ENCODE measurements around the gene ARID1A.

ARID1A gene

DNA sequence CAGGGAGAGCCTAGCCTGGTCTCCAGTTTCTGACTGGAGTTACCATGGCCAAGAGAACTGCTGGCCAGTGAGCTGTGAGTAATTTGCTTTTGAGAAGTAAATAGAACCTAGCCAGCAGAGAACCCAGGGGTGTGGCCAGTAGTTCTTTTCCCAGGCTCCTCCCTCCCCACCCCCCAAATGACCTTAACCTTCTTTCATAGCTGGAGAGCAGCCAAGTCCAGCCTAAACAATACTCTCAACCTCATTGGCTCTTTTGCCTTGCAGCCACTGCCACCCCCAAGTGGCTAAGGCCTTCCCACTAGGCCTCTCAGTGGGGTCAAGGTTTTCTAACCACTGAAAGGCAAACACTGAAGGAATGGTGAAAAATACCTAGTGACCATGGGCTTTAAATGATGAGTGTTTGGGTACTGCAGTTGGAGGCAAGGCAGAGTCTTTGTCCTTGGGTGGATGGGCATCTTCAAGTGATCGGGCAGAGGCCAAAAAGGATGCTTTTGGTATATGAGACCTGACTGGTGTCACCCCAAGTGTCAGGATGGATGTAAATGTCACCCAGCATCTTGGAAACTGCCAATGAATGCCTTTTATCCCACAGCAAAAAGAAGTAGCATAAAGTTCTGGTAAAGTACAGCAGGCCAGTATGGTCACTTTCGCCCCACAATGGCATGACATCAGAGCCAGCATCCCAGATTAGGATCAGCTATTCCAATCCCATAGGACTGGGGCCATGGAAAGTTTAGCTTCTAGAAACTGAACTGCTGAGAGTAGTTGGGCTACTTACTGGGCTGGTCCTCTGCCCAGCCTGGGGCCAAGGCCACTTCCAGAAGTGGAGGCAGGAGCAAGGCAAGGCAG, 88.4 kb downstream of the ARID1A start:
- no peak overlapping the region for H3K4me3 ChIP-seq (ENCODE audit: low read depth, low read length)
- TF ChIP-seq, protein P1, sequence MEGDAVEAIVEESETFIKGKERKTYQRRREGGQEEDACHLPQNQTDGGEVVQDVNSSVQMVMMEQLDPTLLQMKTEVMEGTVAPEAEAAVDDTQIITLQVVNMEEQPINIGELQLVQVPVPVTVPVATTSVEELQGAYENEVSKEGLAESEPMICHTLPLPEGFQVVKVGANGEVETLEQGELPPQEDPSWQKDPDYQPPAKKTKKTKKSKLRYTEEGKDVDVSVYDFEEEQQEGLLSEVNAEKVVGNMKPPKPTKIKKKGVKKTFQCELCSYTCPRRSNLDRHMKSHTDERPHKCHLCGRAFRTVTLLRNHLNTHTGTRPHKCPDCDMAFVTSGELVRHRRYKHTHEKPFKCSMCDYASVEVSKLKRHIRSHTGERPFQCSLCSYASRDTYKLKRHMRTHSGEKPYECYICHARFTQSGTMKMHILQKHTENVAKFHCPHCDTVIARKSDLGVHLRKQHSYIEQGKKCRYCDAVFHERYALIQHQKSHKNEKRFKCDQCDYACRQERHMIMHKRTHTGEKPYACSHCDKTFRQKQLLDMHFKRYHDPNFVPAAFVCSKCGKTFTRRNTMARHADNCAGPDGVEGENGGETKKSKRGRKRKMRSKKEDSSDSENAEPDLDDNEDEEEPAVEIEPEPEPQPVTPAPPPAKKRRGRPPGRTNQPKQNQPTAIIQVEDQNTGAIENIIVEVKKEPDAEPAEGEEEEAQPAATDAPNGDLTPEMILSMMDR (IDR thresholded peaks at IDR 0.05; ENCODE audit: low read depth, low read length) = no peak

GRCh38 chr1:26784886-26785285, 89.1 kb downstream of the ARID1A start:
- TF ChIP-seq, protein P1 (IDR thresholded peaks at IDR 0.05; ENCODE audit: low read depth, low read length) = no peak
- no peak overlapping the region for H3K4me3 ChIP-seq (ENCODE audit: low read depth, low read length)

- no peak overlapping the region for H3K4me3 ChIP-seq (ENCODE audit: low read depth, low read length)
- TF ChIP-seq, protein P1 (IDR thresholded peaks at IDR 0.05; ENCODE audit: low read depth, low read length) = no peak
Observed at GRCh38 chr1:26785611-26786436, 90.0 kb downstream of the ARID1A start.

DNA sequence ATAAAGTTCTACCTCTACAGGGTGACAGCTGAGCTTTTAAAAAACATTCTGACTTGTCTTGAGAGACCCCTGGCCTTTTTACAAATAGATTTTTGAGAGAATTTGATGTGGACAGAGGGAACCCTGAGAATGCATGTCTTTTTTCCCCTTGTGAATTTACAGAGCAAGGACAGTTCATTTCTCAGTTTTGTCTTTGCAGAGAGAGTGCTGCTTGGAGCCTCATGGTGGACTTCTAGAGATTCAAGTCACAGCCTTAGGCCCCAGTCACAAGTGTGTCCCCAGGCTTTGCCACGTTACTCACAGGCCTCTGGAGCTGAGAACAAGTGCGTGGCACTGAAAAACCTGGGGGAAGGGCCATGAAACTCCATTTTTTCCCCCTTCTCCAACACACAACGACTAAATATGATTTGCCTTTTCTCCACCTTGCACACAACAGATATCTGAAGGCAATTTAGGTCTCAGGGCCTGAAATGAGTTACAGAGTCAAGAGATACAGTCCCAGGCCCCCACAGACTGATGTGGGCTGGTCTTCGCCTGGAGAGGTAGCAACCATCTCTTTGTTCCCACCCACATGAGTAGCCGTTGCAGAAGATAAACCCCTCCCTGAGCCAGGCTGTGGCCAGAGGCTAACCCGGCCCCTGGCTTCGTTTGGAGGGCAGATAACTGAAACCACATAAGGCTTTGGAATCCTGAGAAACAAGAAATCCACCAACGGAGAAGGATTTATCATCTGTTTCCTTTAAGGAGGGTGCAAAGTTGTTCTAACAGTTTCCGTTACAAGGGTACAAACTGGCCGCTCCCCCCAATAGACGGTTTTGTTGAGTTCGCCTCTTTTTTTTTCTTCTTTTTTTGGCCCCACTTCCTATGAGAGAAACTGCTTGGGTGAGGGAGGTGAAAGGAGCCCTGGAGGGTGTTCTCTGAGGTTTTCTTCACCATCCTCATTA, 90.9 kb downstream of the ARID1A start:
- TF ChIP-seq, protein P1 (IDR thresholded peaks at IDR 0.05; ENCODE audit: low read depth, low read length) = no peak
- peak overlapping the region; percentile 61 for H3K4me3 ChIP-seq (ENCODE audit: low read depth, low read length)

GRCh38 chr1:26787381-26787705, 91.5 kb downstream of the ARID1A start:
- TF ChIP-seq, protein P1 (IDR thresholded peaks at IDR 0.05; ENCODE audit: low read depth, low read length) = no peak
- H3K4me3 ChIP-seq (ENCODE audit: low read depth, low read length) = peak overlapping the region; percentile 61

DNA sequence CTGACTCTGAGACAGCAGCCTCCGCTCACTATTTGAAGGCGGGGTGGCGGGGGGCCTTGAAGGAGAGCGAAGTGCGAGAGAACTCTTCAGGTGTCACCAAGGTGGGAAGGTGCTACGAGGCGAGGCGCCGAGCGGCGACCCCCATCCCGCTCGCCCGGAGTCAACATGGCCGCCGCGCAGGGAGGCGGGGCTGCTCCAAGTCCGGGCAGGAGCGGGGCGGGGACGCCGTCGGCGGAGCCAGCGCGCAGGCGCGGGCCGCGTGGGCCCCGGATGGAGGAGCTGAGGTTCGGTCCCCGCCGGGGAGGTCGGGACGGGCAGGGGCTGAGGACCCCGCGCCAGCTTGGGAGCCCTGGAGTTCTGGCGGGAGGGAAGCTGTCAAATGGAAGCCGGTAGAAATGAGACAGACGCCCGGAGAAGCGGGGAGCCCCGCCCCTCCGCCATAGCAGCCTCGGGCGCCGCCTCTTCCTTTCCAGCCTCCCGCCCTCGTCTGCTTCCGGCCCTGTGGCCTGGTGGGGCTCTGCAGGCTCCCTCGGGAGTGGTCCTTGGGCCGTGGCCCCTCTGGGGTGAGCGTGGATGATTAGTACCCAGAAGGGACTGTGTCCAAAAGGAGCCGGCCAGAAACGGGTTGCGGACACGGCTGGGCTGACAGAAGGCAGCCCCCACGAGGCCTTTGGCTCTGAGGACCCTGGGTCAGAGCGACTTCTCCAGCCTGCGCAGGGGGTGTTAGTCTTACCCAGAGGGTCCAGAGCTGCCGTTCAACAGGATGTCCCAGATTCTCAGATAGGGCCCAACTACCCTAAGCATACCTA, 92.1 kb downstream of the ARID1A start, which contains the start of gene PIGV:
PIGV (plus strand) TSS at position 245 of the 809 bp plus-strand sequence. CDS start 2,866 bp downstream, outside the sequence.
- TF ChIP-seq, protein P1 (IDR thresholded peaks at IDR 0.05; ENCODE audit: low read depth, low read length) = no peak
- H3K4me3 ChIP-seq (ENCODE audit: low read depth, low read length) = peak within 1 kb of the TSS; percentile 61
